GOT3 (cell line): Measurements from ENCODE around the gene WDR74.
A peak's percentile ranks its signal among the peaks of the same experiment; 100 is the strongest.

Experiments
- DNase-seq: peaks from one replicate; lab custom pipeline; 2025; ENCODE audit warnings: mixed read lengths; lab: John Stamatoyannopoulos, UW

WDR74 gene

GRCh38 chr11:62794201-62794775, 45.1 kb downstream of the WDR74 start:
- no peak for DNase-seq

GRCh38 chr11:62792202-62792575, 47.2 kb downstream of the WDR74 start:
- DNase-seq: no peak

GRCh38 chr11:62791501-62792201, 47.7 kb downstream of the WDR74 start, which contains the start of gene TMEM223:
TSS of gene TMEM223 (minus strand) at chr11:62792006. CDS start at chr11:62791994, 12 bp downstream.
- DNase-seq: no peak

- DNase-seq: no peak
These were observed 49.8 kb downstream of the WDR74 start for GRCh38 chr11:62789576-62789975.

- DNase-seq: no peak
These were observed 50.4 kb downstream of the WDR74 start for GRCh38 chr11:62788991-62789390.

GRCh38 chr11:62787005-62787759, 52.2 kb downstream of the WDR74 start, which contains the start of gene TMEM179B:
TSS of gene TMEM179B (plus strand) at chr11:62787402. CDS start at chr11:62787432, 30 bp downstream.
- DNase-seq: peak; percentile 86

GRCh38 chr11:62786318-62787004, 52.9 kb downstream of the WDR74 start:
- DNase-seq: peak; percentile 65
